ENCODE data around the gene PATZ1. TPM values are rescaled to one million over a fixed set of nuclear protein-coding genes. Genes with fewer than 3 reads are reported as not detected.
"Not testable (repeated sequence)": the region's sequence is repeated elsewhere in the genome, so short reads cannot be mapped to it uniquely, and the experiment has no call there.

The PATZ1 gene
- total and polyA plus RNA-seq, 4 donors: 3.3 to 17.6 (median 12.8) TPM

GRCh38 chr22:31361743-31362142, 15.6 kb upstream of the PATZ1 start:
- 45 to 95% methylated on average over 1 of the region's 1 CpG for WGBS, 2 donors
- Histone ChIP-seq H3K27ac (ENCODE audit: low read depth in 1 of 2, low read length in 2 of 2) (no peak overlapping the region), H3K9me3 (ENCODE audit: control insufficient read depth, low read length) (no peaks in the 10 kb centered on the region), H3K27me3 (ENCODE audit: control insufficient read depth in 1 of 2, insufficient read depth in 2 of 2, low read length in 1 of 2) (no peaks in the 10 kb centered on the region), H3K4me3 (ENCODE audit: low read length in 2 of 2) (no peak overlapping the region), H3K4me1 (ENCODE audit: control insufficient read depth in 1 of 2, insufficient read depth in 2 of 2, low read length in 2 of 2) (no peaks in the 10 kb centered on the region), H3K36me3 (ENCODE audit: control insufficient read depth in 1 of 2, insufficient read depth in 2 of 2, low read length in 1 of 2) (no peaks in the 10 kb centered on the region)
- no peak for ATAC-seq (ENCODE audit: low FRiP score)
- DNase-seq: no peak
- intact Hi-C loops (cut with DNase I): no loop called here

GRCh38 chr22:31360029-31360428, 13.9 kb upstream of the PATZ1 start:
- H3K4me1 ChIP-seq (ENCODE audit: control insufficient read depth in 1 of 2, insufficient read depth in 2 of 2, low read length in 2 of 2): no peaks in the 10 kb centered on the region
- no peaks in the 10 kb centered on the region for H3K9me3 ChIP-seq (ENCODE audit: control insufficient read depth, low read length)
- DNase-seq: no peak
- H3K27me3 ChIP-seq (ENCODE audit: control insufficient read depth in 1 of 2, insufficient read depth in 2 of 2, low read length in 1 of 2): no peaks in the 10 kb centered on the region
- no peak overlapping the region for H3K4me3 ChIP-seq (ENCODE audit: low read length in 2 of 2)
- H3K36me3 ChIP-seq (ENCODE audit: control insufficient read depth in 1 of 2, insufficient read depth in 2 of 2, low read length in 1 of 2): no peaks in the 10 kb centered on the region
- intact Hi-C loops (cut with DNase I): no loop called here
- no peak overlapping the region for H3K27ac ChIP-seq (ENCODE audit: low read depth in 1 of 2, low read length in 2 of 2)
- 84 to 94% methylated on average over 1 of the region's 1 CpG for WGBS, 2 donors
- no peak for ATAC-seq (ENCODE audit: low FRiP score)

- H3K4me1 ChIP-seq (ENCODE audit: control insufficient read depth in 1 of 2, insufficient read depth in 2 of 2, low read length in 2 of 2): no peaks in the 10 kb centered on the region
- ATAC-seq (ENCODE audit: low FRiP score) (no peak), DNase-seq (no peak)
- intact Hi-C loops (cut with DNase I): loop anchor here in 1 of 2 donors (10.0 kb wide), 1 partner anchor 270 kb away; no protein-coding TSS in a partner anchor
- no peak overlapping the region for H3K4me3 ChIP-seq (ENCODE audit: low read length in 2 of 2)
- WGBS, 2 donors: 76 to 79% methylated on average over 5 of the region's 5 CpGs
- H3K27me3 ChIP-seq (ENCODE audit: control insufficient read depth in 1 of 2, insufficient read depth in 2 of 2, low read length in 1 of 2): no peaks in the 10 kb centered on the region
- H3K27ac ChIP-seq (ENCODE audit: low read depth in 1 of 2, low read length in 2 of 2): no peak overlapping the region
- no peaks in the 10 kb centered on the region for H3K9me3 ChIP-seq (ENCODE audit: control insufficient read depth, low read length)
- H3K36me3 ChIP-seq (ENCODE audit: control insufficient read depth in 1 of 2, insufficient read depth in 2 of 2, low read length in 1 of 2): no peaks in the 10 kb centered on the region
Measured at GRCh38 chr22:31354515-31354914, 8.4 kb upstream of the PATZ1 start.

GRCh38 chr22:31350410-31350863, 4.3 kb upstream of the PATZ1 start:
- no peak overlapping the region for H3K4me3 ChIP-seq (ENCODE audit: low read length in 2 of 2)
- intact Hi-C loops (cut with DNase I): loop anchor here in 1 of 2 donors (10.0 kb wide), 1 partner anchor 274 kb away; no protein-coding TSS in a partner anchor
- no peaks in the 10 kb centered on the region for H3K4me1 ChIP-seq (ENCODE audit: control insufficient read depth in 1 of 2, insufficient read depth in 2 of 2, low read length in 2 of 2)
- DNase-seq (no peak), ATAC-seq (ENCODE audit: low FRiP score) (no peak)
- no peak overlapping the region for H3K27ac ChIP-seq (ENCODE audit: low read depth in 1 of 2, low read length in 2 of 2)
- no peaks in the 10 kb centered on the region for H3K36me3 ChIP-seq (ENCODE audit: control insufficient read depth in 1 of 2, insufficient read depth in 2 of 2, low read length in 1 of 2)
- 62 to 66% methylated on average over 8 of the region's 8 CpGs for WGBS, 2 donors
- H3K9me3 ChIP-seq (ENCODE audit: control insufficient read depth, low read length): no peaks in the 10 kb centered on the region
- no peaks in the 10 kb centered on the region for H3K27me3 ChIP-seq (ENCODE audit: control insufficient read depth in 1 of 2, insufficient read depth in 2 of 2, low read length in 1 of 2)

GRCh38 chr22:31349960-31350359, 3.8 kb upstream of the PATZ1 start:
- H3K9me3 ChIP-seq (ENCODE audit: control insufficient read depth, low read length): no peaks in the 10 kb centered on the region
- intact Hi-C loops (cut with DNase I): loop anchor here in 1 of 2 donors (10.0 kb wide), 1 partner anchor 275 kb away; no protein-coding TSS in a partner anchor

GRCh38 chr22:31348766-31349165, 2.6 kb upstream of the PATZ1 start:
- Histone ChIP-seq H3K36me3 (ENCODE audit: control insufficient read depth in 1 of 2, insufficient read depth in 2 of 2, low read length in 1 of 2) (no peaks in the 10 kb centered on the region), H3K4me3 (ENCODE audit: low read length in 2 of 2) (no peak overlapping the region), H3K27me3 (ENCODE audit: control insufficient read depth in 1 of 2, insufficient read depth in 2 of 2, low read length in 1 of 2) (no peaks in the 10 kb centered on the region), H3K27ac (ENCODE audit: low read depth in 1 of 2, low read length in 2 of 2) (no peak overlapping the region), H3K9me3 (ENCODE audit: control insufficient read depth, low read length) (no peaks in the 10 kb centered on the region), H3K4me1 (ENCODE audit: control insufficient read depth in 1 of 2, insufficient read depth in 2 of 2, low read length in 2 of 2) (peaks cover 0 to 3% of the 10 kb centered on the region in 2 donors)
- DNase-seq: no peak
- no peak for ATAC-seq (ENCODE audit: low FRiP score)
- 88 to 91% methylated on average over 6 of the region's 6 CpGs for WGBS, 2 donors
- intact Hi-C loops (cut with DNase I): no loop called here

More at GRCh38 chr22:31349960-31350359, 3.8 kb upstream of the PATZ1 start:
- no peaks in the 10 kb centered on the region for H3K27me3 ChIP-seq (ENCODE audit: control insufficient read depth in 1 of 2, insufficient read depth in 2 of 2, low read length in 1 of 2)
- no peak for ATAC-seq (ENCODE audit: low FRiP score)
- H3K27ac ChIP-seq (ENCODE audit: low read depth in 1 of 2, low read length in 2 of 2): no peak overlapping the region
- no peaks in the 10 kb centered on the region for H3K36me3 ChIP-seq (ENCODE audit: control insufficient read depth in 1 of 2, insufficient read depth in 2 of 2, low read length in 1 of 2)
- no peaks in the 10 kb centered on the region for H3K4me1 ChIP-seq (ENCODE audit: control insufficient read depth in 1 of 2, insufficient read depth in 2 of 2, low read length in 2 of 2)
- DNase-seq: no peak
- H3K4me3 ChIP-seq (ENCODE audit: low read length in 2 of 2): no peak overlapping the region

DNA sequence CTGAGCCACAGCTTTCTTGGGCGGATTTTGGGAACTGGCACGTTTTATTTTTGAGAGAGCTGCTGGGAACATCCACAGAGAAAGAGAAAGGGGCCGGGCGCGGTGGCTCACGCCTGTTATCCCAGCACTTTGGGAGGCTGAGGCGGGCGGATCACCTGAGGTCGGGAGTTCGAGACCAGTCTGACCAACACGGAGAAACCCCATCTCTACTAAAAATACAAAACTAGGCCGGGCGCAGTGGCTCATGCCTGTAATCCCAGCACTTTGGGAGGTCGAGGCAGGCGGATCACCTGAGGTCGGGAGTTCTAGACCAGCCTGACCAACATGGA, 1.8 kb upstream of the PATZ1 start:
- H3K27ac ChIP-seq (ENCODE audit: low read depth in 1 of 2, low read length in 2 of 2); H3K36me3 ChIP-seq (ENCODE audit: control insufficient read depth in 1 of 2, insufficient read depth in 2 of 2, low read length in 1 of 2); H3K27me3 ChIP-seq (ENCODE audit: control insufficient read depth in 1 of 2, insufficient read depth in 2 of 2, low read length in 1 of 2); H3K4me3 ChIP-seq (ENCODE audit: low read length in 2 of 2); H3K4me1 ChIP-seq (ENCODE audit: control insufficient read depth in 1 of 2, insufficient read depth in 2 of 2, low read length in 2 of 2); ATAC-seq (ENCODE audit: low FRiP score); DNase-seq; H3K9me3 ChIP-seq (ENCODE audit: control insufficient read depth, low read length); intact Hi-C loops (cut with DNase I): not testable (repeated sequence)
- WGBS, 2 donors: 77 to 83% methylated on average over 16 of the region's 16 CpGs

DNA sequence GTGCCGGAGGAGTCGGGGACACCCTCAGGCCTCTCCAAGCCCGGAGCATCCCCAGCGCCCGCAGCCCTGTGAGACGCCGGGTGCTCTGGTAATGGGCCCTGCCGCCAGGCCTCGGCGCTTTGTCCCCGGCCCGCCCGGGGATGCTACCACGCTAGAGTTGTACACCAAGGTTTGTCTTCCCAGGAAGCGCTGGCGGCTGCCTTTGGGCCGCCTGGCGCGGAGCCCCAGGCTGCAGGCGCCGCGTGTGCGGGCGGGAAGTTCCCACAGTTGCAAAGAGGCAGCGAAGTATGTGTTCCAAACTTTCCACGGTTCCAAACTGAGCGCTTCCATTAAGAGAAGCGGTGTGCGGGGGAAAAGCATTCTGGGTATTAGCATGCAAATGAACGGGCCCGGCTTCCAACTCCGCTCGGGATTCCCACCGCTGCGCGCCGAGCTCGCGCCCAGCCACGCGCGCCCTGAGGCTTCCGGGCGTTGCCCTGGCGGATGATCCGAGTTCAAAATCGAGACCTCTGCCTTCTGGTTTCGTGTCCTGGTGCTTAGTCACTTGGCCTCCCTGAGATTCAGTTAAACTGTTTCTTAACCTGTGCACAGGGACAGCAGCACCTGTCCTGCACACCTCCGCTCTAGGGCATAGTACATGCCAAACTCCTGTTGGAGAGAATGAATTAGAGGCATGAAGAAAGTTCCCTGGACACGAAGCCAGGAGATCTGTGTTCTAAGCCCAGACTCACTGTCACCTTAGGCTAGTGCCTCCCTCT, 1.3 kb upstream of the PATZ1 start:
- Histone ChIP-seq H3K27ac (ENCODE audit: low read depth in 1 of 2, low read length in 2 of 2) (peak overlapping the region in 1 of 2 donors; percentile 14), H3K27me3 (ENCODE audit: control insufficient read depth in 1 of 2, insufficient read depth in 2 of 2, low read length in 1 of 2) (no peaks in the 10 kb centered on the region), H3K9me3 (ENCODE audit: control insufficient read depth, low read length) (no peaks in the 10 kb centered on the region), H3K4me3 (ENCODE audit: low read length in 2 of 2) (peak overlapping the region; percentile 66 to 94), H3K36me3 (ENCODE audit: control insufficient read depth in 1 of 2, insufficient read depth in 2 of 2, low read length in 1 of 2) (no peaks in the 10 kb centered on the region), H3K4me1 (ENCODE audit: control insufficient read depth in 1 of 2, insufficient read depth in 2 of 2, low read length in 2 of 2) (peaks cover 0 to 3% of the 10 kb centered on the region in 2 donors)
- peak; percentile 82 to 86 for DNase-seq
- peak; percentile 63 for ATAC-seq (ENCODE audit: low FRiP score)
- 1% methylated on average over 50 of the region's 50 CpGs for WGBS, 2 donors
- intact Hi-C loops (cut with DNase I): loop anchor here in 1 of 2 donors (2.0 kb wide), 1 partner anchor 51 kb away; the partner anchor contains the start of gene DRG1

DNA sequence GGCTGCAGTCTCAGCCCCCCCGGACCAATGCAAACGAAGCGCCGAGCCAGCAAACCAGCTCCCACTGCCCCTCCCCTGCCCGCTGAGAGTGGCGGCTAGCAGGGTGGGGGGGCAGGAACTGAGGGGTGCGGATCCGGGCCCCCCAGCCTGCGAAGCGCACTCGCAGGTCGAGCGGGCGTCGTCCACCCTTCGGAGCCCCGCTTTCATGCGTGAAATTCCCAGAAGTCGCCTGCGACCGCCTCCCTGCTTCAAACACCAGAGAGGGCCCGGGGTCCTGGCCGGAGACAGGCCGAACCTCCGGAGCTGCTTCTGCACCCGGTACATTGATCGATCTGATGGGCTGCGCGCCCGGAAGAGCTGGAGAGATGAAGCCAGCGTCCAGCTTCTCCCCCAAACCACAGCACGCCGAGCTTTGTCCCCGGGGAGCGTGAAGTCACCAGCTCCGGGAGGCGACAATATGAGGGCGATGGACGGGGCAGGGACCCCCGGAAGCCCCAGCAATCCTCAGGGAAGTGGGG, 646 bp upstream of the PATZ1 start:
- no peaks in the 10 kb centered on the region for H3K9me3 ChIP-seq (ENCODE audit: control insufficient read depth, low read length)
- 0% methylated on average over 37 to 40 of the region's 40 CpGs for WGBS, 2 donors
- no peaks in the 10 kb centered on the region for H3K36me3 ChIP-seq (ENCODE audit: control insufficient read depth in 1 of 2, insufficient read depth in 2 of 2, low read length in 1 of 2)
- peak overlapping the region; percentile 66 to 94 for H3K4me3 ChIP-seq (ENCODE audit: low read length in 2 of 2)
- peaks cover 0 to 3% of the 10 kb centered on the region in 2 donors for H3K4me1 ChIP-seq (ENCODE audit: control insufficient read depth in 1 of 2, insufficient read depth in 2 of 2, low read length in 2 of 2)
- H3K27me3 ChIP-seq (ENCODE audit: control insufficient read depth in 1 of 2, insufficient read depth in 2 of 2, low read length in 1 of 2): no peaks in the 10 kb centered on the region
- H3K27ac ChIP-seq (ENCODE audit: low read depth in 1 of 2, low read length in 2 of 2): peak overlapping the region in 1 of 2 donors; percentile 3
- intact Hi-C loops (cut with DNase I): loop anchor here in 1 of 2 donors (2.0 kb wide), 1 partner anchor 52 kb away; the partner anchor contains the start of gene DRG1
- DNase-seq (peak in 1 of 2 donors; percentile 82), ATAC-seq (ENCODE audit: low FRiP score) (peak; percentile 15)

Data from aorta (tissue), 5 donors.